ENCODE measurements around the gene SRPK3. TPM values are rescaled to one million over a fixed set of nuclear protein-coding genes. Genes with fewer than 3 reads are reported as not detected.

SRPK3 gene
- total RNA-seq, 2 experiments from 2014 or later = not detected

GRCh38 chrX:153782313-153782712 is 1.5 kb downstream of the SRPK3 start:
- ChIA-PET CTCF (interaction anchor here (0.6 kb wide), 1 partner anchor 144 kb away, joined by 3 read pairs; no protein-coding TSS in a partner anchor), POLR2A (interaction anchor here (0.6 kb wide), 1 partner anchor 18 kb away, joined by 3 read pairs; no protein-coding TSS in a partner anchor)
- Mint-ChIP-seq H3K27me3 (peaks cover 3% of the 10 kb centered on the region), H3K27ac (no peak overlapping the region), H3K9me3 (ENCODE audit: low read depth) (no peaks in the 10 kb centered on the region), H3K4me1 (peaks cover 6% of the 10 kb centered on the region), H3K36me3 (ENCODE audit: low read depth) (peaks cover 2% of the 10 kb centered on the region), H3K4me3 (no peak overlapping the region)
- intact Hi-C loops (cut with DNase I, micrococcal nuclease) = no loop called here
- ATAC-seq = no peak
- DNase-seq = peak; percentile 17

- peaks cover 3% of the 10 kb centered on the region for H3K27me3 Mint-ChIP-seq
- H3K36me3 Mint-ChIP-seq (ENCODE audit: low read depth) = peaks cover 4% of the 10 kb centered on the region
- ChIA-PET POLR2A (interaction anchor here (0.6 kb wide), 1 partner anchor 18 kb away, joined by 3 read pairs; no protein-coding TSS in a partner anchor), CTCF (interaction anchor here (0.6 kb wide), 1 partner anchor 144 kb away, joined by 3 read pairs; no protein-coding TSS in a partner anchor)
- no peak for ATAC-seq
- no peak for DNase-seq
- intact Hi-C loops (cut with DNase I, micrococcal nuclease) = no loop called here
- H3K9me3 Mint-ChIP-seq (ENCODE audit: low read depth) = no peaks in the 10 kb centered on the region
- no peak overlapping the region for H3K4me3 Mint-ChIP-seq
- H3K4me1 Mint-ChIP-seq = peaks cover 6% of the 10 kb centered on the region
- H3K27ac Mint-ChIP-seq = no peak overlapping the region
Measured at GRCh38 chrX:153782871-153783270, 2.0 kb downstream of the SRPK3 start.

GRCh38 chrX:153783378-153784013 is 2.7 kb downstream of the SRPK3 start:
- peaks cover 3% of the 10 kb centered on the region for H3K27me3 Mint-ChIP-seq
- ChIA-PET CTCF (no interaction called here), POLR2A (no interaction called here)
- no peak overlapping the region for H3K27ac Mint-ChIP-seq
- no peaks in the 10 kb centered on the region for H3K9me3 Mint-ChIP-seq (ENCODE audit: low read depth)
- no peak for ATAC-seq
- no peak for DNase-seq
- H3K4me1 Mint-ChIP-seq = peaks cover 6% of the 10 kb centered on the region
- H3K4me3 Mint-ChIP-seq = no peak overlapping the region
- intact Hi-C loops (cut with DNase I, micrococcal nuclease) = no loop called here
- peaks cover 4% of the 10 kb centered on the region for H3K36me3 Mint-ChIP-seq (ENCODE audit: low read depth)

- Mint-ChIP-seq H3K4me3 (no peak overlapping the region), H3K27me3 (peaks cover 3% of the 10 kb centered on the region)
- POLR2A ChIA-PET = no interaction called here
Measured at GRCh38 chrX:153784325-153784967, 3.6 kb downstream of the SRPK3 start.

GRCh38 chrX:153786669-153787068 is 5.8 kb downstream of the SRPK3 start:
- Mint-ChIP-seq H3K4me1 (no peaks in the 10 kb centered on the region), H3K4me3 (no peak overlapping the region), H3K27ac (no peak overlapping the region), H3K36me3 (ENCODE audit: low read depth) (peaks cover 5% of the 10 kb centered on the region), H3K27me3 (no peaks in the 10 kb centered on the region), H3K9me3 (ENCODE audit: low read depth) (no peaks in the 10 kb centered on the region)
- intact Hi-C loops (cut with DNase I, micrococcal nuclease) = no loop called here
- ChIA-PET CTCF (interaction anchor here (0.5 kb wide), 1 partner anchor 52 kb away, joined by 3 read pairs; no protein-coding TSS in a partner anchor), POLR2A (no interaction called here)
- DNase-seq (no peak), ATAC-seq (no peak)

More at GRCh38 chrX:153784325-153784967, 3.6 kb downstream of the SRPK3 start:
- peaks cover 4% of the 10 kb centered on the region for H3K36me3 Mint-ChIP-seq (ENCODE audit: low read depth)
- CTCF ChIA-PET = no interaction called here
- ATAC-seq (no peak), DNase-seq (no peak)
- H3K27ac Mint-ChIP-seq = no peak overlapping the region
- intact Hi-C loops (cut with DNase I, micrococcal nuclease) = no loop called here
- H3K9me3 Mint-ChIP-seq (ENCODE audit: low read depth) = no peaks in the 10 kb centered on the region
- peaks cover 6% of the 10 kb centered on the region for H3K4me1 Mint-ChIP-seq

- H3K27ac Mint-ChIP-seq = no peak overlapping the region
- H3K27me3 Mint-ChIP-seq = no peaks in the 10 kb centered on the region
- H3K36me3 Mint-ChIP-seq (ENCODE audit: low read depth) = peaks cover 6% of the 10 kb centered on the region
- intact Hi-C loops (cut with DNase I, micrococcal nuclease) = loop anchor here in 1 of 2 experiments (5.0 kb wide), 1 partner anchor 138 kb away; the partner anchor contains the start of gene ARHGAP4
- no peak overlapping the region for H3K4me3 Mint-ChIP-seq
- no peaks in the 10 kb centered on the region for H3K9me3 Mint-ChIP-seq (ENCODE audit: low read depth)
- DNase-seq (no peak), ATAC-seq (no peak)
- POLR2A ChIA-PET = no interaction called here
- peaks cover 8% of the 10 kb centered on the region for H3K4me1 Mint-ChIP-seq
- CTCF ChIA-PET = interaction anchor here (0.6 kb wide), 1 partner anchor 50 kb away, joined by 3 read pairs; no protein-coding TSS in a partner anchor
Measured at GRCh38 chrX:153789654-153790053, 8.8 kb downstream of the SRPK3 start.

- H3K9me3 Mint-ChIP-seq (ENCODE audit: low read depth) = no peaks in the 10 kb centered on the region
- H3K27ac Mint-ChIP-seq = no peak overlapping the region
- intact Hi-C loops (cut with DNase I, micrococcal nuclease) = loop anchor here in 1 of 2 experiments (5.0 kb wide), 1 partner anchor 136 kb away; the partner anchor contains the start of gene ARHGAP4
- no peak for DNase-seq
- H3K27me3 Mint-ChIP-seq = no peaks in the 10 kb centered on the region
- ChIA-PET POLR2A (no interaction called here), CTCF (interaction anchor here (1.4 kb wide), 1 partner anchor 13 kb away, joined by 5 read pairs; no protein-coding TSS in a partner anchor)
- peaks cover 14% of the 10 kb centered on the region for H3K4me1 Mint-ChIP-seq
- peaks cover 9% of the 10 kb centered on the region for H3K36me3 Mint-ChIP-seq (ENCODE audit: low read depth)
- no peak overlapping the region for H3K4me3 Mint-ChIP-seq
- no peak for ATAC-seq
Measured at GRCh38 chrX:153791104-153791852, 10.4 kb downstream of the SRPK3 start.

GRCh38 chrX:153792368-153792767 is 11.5 kb downstream of the SRPK3 start:
- CTCF ChIA-PET = interaction anchor here (1.4 kb wide), 1 partner anchor 14 kb away, joined by 5 read pairs; no protein-coding TSS in a partner anchor
- H3K4me1 Mint-ChIP-seq = peaks cover 21% of the 10 kb centered on the region
- no peak overlapping the region for H3K27ac Mint-ChIP-seq
- peak overlapping the region; percentile 93 for H3K4me3 Mint-ChIP-seq
- no peaks in the 10 kb centered on the region for H3K9me3 Mint-ChIP-seq (ENCODE audit: low read depth)
- intact Hi-C loops (cut with DNase I, micrococcal nuclease) = loop anchor here in 1 of 2 experiments (5.0 kb wide), 1 partner anchor 135 kb away; the partner anchor contains the start of gene ARHGAP4
- H3K27me3 Mint-ChIP-seq = no peaks in the 10 kb centered on the region
- ATAC-seq (no peak), DNase-seq (no peak)
- H3K36me3 Mint-ChIP-seq (ENCODE audit: low read depth) = peaks cover 17% of the 10 kb centered on the region
- POLR2A ChIA-PET = no interaction called here

GRCh38 chrX:153793291-153793690 is 12.4 kb downstream of the SRPK3 start:
- intact Hi-C loops (cut with DNase I, micrococcal nuclease) = loop anchor here in 1 of 2 experiments (5.0 kb wide), 1 partner anchor 134 kb away; the partner anchor contains the start of gene ARHGAP4
- ATAC-seq = no peak
- H3K27ac Mint-ChIP-seq = peak overlapping the region; percentile 84
- H3K36me3 Mint-ChIP-seq (ENCODE audit: low read depth) = peaks cover 17% of the 10 kb centered on the region
- H3K4me1 Mint-ChIP-seq = peaks cover 21% of the 10 kb centered on the region
- ChIA-PET CTCF (no interaction called here), POLR2A (interaction anchor here (0.7 to 1.8 kb wide), 2 partner anchors 132 to 141 kb away, joined by 3 to 11 read pairs; partner anchors contain the start of gene ARHGAP4)
- no peaks in the 10 kb centered on the region for H3K9me3 Mint-ChIP-seq (ENCODE audit: low read depth)
- peak overlapping the region; percentile 93 for H3K4me3 Mint-ChIP-seq
- H3K27me3 Mint-ChIP-seq = no peaks in the 10 kb centered on the region
- no peak for DNase-seq

- Mint-ChIP-seq H3K4me1 (peaks cover 21% of the 10 kb centered on the region), H3K4me3 (peak within 1 kb of the TSS; percentile 93), H3K9me3 (ENCODE audit: low read depth) (no peaks in the 10 kb centered on the region), H3K27ac (peak within 1 kb of the TSS; percentile 93), H3K27me3 (no peaks in the 10 kb centered on the region), H3K36me3 (ENCODE audit: low read depth) (peaks cover 18% of the 10 kb centered on the region)
- ChIA-PET POLR2A (interaction anchor here (0.7 to 1.8 kb wide), 5 partner anchors 11 to 325 kb away, joined by 3 to 11 read pairs (median 3); partner anchors contain the start of gene ARHGAP4), CTCF (interaction anchor here (0.6 to 1.0 kb wide), 5 partner anchors 24 to 451 kb away, joined by 3 read pairs; no protein-coding TSS in a partner anchor)
- ATAC-seq (peak; percentile 97), DNase-seq (peak; percentile 96)
- intact Hi-C loops (cut with DNase I, micrococcal nuclease) = loop anchor here (1.0 to 5.0 kb wide), 10 partner anchors 30 to 753 kb away; partner anchors contain the start of genes ABCD1 (in 2 of the 2), BCAP31 (in 2 of the 2), HCFC1 (in 2 of the 2) and ARHGAP4 (in 1 of the 2)
Measured at GRCh38 chrX:153794018-153794896, 13.4 kb downstream of the SRPK3 start, which contains the start of the genes IDH3G and SSR4. Gene IDH3G, minus strand, starts transcription at chrX:153794375. Its CDS starts 49 bp downstream, at chrX:153794326. Gene SSR4, plus strand, starts transcription at chrX:153794668. Its CDS starts 20 bp downstream, at chrX:153794688.
